NCI-H1105 treated with DMSO at 0.1 percent for 48 hours (cell line): ENCODE data around the gene QPCT.
A peak's percentile ranks its signal among the peaks of the same experiment; 100 is the strongest.

Source experiments
- DNase-seq: peaks from one replicate; lab custom pipeline; 2025; lab: John Stamatoyannopoulos, UW

QPCT gene

DNA sequence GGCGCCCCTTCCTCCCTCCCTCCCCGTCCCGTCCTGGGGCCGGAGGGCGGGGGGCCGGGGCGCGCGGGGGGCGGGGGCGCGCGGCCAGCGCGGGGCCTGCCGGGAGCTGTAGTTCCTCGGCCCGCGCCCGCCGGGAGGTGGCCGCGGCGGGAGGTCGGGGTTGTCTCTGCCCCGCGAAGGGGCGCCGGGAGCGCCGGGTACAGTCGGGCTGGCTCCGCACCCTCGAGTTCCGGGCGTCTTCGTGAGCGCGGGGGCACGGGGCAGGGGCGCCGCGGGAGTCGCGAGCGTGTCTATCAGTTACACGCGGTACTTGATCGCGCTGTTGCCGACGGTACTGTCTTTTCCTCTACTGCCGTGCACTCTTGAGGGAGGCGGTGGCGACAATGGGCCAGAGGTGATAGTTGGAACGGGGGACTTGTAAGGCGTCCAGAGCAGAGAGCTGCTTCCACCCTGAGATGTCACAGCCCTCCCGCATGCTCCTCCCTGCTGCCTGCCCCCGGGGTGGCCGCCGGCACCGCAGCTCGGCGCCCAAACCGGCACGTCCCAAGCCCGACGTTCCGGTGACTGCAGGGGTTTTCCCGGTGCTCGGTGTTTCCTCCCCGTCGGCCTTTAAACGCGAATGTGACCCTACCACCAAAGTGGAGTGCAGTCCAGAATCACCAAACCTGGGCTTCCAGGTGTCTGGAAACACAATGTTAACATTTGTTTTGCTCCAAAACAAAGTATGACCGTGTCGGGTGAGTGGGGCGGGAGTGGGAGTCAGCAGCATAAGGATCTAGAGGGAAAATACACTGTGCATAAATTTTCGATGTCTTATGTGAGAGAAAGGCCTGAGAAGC lies 19.4 kb upstream of the QPCT start, which contains the start of gene PRKD3:
TSS of gene PRKD3 (minus strand) at position 48 of the 839 bp plus-strand sequence. CDS start 8,309 bp downstream, outside the sequence.
- DNase-seq: peak; percentile 50

DNA sequence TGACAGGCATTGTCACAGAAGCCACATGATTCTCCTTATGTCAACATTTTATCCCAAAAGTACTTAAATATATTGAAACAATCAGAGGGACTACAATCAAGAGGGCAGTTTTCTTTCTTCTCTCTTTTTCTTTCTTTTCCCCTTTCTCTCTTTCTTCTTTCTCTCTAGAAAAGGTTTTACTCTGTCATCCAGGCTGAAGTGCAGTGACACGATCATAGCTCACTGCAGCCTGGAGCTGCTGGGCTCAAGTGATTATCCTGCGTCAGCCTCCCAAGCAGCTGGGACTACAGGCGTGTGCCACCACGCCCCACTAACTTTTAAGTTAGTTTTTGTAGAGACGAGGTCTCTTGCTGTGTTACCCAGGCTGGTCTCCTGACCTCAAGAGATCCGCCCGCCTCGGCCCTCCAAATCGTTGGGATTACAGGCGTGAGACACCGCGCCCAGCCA lies 18.8 kb upstream of the QPCT start:
- no peak for DNase-seq

DNA sequence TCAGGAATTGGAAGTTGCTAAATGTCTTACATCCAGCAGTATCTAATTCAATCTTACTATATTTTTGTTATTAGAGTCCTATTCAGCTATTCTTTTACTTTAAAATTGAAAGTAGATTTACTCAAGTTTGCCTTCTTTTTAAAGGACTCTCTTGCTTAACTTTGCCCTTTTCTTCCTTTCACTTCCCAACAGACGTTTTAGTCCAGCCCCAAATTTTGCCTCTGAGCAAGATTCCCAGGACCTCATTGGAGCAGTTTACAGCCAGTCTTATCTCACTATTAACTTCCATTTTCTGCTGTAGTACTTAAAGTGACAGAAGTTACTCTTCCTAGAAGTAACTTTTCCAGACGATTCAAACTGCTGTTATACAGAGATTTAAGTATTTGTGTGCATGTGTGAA lies 18.1 kb upstream of the QPCT start:
- DNase-seq: no peak

DNA sequence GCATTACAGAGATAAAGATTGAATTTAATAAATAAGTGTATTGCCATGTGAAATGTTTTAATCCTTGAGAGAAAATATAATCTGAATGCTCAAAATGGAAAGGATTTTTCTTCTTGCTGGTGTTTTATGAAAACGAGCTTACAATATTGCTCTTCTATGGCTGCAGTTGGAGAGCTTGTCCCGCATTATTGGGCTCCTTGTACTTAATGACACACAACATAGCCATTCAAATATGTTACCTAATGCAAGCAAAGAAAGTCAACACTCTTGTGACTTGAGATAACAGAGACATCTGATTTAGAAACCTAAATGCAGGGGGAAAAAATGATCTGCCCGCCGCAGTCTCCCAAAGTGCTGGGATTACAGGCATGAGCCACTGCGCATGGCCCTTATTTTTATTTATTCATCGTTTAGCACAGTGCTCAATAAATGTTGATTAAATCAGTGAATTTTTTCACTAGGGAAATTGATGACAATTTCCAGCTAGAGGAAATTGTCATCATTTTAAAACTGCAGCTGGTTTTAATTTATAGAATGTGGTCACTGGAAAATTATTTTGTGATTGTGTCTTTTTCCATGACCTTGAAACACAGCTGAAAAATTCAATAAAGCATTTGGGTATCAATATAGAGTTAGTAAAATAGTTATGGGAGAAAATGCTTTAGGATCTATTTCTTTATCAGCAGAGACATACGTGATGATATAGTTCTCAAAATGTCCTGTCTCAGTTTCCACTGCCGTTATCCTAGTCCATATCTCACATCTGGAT lies 17.4 kb upstream of the QPCT start:
- DNase-seq: no peak

DNA sequence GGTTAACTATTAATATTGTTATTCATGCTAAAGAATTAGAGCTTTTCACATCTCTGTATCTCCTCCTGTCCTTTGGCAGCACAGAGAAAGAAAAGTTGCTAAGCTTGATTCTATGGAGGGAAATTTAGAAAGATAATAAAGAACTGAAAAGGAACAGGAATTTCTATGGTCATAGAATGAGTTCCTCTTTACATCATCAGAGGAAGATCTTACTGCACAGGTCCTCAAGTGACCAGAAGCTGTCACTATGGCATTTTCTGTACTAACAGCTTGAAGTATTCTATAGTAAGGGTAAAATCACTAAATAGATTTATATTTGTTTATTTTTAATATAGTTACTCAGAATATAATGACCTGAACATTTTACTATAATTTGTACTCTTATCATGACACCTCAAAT lies 13.7 kb upstream of the QPCT start:
- no peak for DNase-seq

DNA sequence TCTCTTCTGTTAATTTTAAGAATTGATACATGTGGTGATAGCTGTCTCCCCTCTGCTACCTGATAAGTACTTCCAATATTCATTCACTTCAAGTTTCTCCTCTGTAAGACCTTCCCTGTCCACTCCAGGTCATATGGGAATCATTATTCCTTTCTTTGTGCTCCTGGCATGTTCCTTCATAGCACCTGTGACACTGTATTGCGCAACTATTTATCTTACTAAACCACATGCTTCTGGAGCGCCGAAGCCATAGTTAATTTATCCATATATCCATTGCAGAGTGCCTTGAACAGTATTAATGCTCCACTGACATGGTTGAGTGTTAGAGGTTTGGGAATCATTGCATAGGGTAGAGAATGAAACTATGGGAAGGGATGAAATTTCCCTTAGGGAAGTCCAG lies 11.9 kb upstream of the QPCT start:
- DNase-seq: no peak

DNA sequence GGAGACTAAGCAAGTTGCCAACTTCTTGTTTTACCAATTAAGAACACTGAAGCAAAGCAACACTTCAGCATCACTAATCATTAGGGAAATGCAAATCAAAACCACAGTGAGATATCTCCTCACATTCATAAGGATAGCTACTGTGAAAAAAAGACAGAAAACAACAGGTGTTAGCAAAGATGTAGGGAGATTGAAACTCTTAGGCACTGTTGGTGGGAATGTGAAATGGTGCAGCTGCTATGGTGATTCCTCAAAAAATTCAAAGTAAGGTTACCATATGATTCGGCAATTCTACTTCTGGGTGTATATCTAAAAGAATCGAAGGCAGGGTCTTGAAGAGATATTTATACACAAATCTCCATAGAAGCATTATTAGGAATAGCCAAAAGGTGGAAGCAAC lies 11.2 kb upstream of the QPCT start:
- no peak for DNase-seq

DNA sequence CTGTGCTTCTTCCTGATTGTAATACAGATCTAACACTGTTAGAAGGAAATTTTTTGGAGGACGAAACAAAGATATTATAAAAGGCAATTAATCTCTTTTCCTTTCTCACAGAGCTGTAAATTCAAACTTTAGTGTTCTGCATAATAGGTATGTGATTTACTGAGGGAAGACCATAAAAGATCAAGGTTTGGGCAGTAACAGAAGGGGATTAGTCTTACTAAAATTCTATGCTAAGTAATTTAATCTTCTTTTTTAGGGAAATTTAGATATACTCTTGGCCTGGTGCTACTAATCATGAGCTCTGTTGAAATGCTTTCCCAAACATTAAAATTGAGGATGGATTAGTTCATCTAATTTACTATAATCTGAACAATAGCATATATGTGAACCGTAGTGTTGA lies 8.8 kb upstream of the QPCT start:
- DNase-seq: no peak

DNA sequence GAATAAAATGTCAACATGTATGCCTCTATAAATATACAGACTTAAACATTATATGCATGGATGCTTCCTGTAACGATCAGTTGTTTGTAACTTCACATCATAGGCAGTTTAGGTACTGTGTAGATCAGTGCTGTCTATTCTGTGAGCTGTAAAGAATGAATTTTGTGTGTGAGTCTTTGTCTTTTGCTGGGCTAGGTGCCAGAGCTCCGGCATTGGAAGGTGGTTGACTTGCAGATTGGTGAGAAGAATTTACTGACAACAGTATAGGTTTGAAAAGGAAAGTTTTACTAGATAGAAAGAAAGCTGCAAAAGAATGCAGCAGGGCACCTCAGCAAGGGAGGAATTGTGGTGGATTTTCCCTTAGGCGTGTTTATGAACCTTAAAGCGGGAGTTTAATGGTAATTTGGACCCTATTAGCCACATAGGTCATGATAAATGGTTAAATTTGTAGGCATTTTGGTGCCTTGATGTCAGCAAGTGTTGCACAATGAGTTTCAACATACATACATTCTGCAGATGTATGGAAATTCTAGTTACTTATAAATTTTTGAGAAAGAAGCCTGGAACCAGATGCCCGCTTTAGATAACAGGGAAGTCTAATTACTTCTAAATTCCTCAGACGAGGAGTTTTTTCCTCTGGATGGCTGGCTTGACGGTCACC lies 6.7 kb upstream of the QPCT start:
- DNase-seq: peak; percentile 22

DNA sequence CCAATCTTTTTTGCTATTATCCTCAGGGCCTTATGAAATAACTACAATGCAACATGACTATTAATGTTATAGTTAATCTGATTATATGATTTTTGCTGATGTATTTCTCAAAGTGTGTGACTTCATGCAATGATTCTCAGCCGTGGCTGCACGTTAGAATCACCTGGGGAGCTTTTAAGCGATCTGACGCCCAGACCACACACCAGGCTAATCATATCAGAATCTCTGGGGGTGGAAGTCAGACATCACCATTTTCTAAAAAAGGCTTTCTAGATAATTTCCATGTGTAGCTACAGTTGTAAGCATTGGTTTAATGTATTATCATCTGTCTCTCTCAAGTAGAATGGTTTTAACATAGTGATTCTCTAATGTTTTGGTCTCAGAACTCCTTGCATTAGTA lies 5.5 kb upstream of the QPCT start:
- DNase-seq: no peak

DNA sequence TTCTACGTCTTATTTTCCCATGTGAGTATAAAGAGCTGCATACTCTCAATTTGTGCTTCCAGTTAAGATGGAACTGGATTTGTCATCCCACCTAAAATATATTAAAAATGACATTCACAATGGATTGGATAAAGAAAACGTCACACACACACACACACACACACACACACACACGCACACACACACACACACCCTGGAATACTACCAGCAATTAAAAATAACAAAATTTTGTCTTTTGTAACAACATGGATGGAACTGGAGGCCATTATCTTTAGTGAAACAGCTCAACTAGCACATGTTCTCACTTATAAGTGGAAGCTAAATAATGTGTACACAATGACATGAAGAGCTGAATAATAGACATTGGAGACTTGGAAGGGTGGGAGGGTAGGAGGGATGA lies 3.8 kb upstream of the QPCT start:
- no peak for DNase-seq

DNA sequence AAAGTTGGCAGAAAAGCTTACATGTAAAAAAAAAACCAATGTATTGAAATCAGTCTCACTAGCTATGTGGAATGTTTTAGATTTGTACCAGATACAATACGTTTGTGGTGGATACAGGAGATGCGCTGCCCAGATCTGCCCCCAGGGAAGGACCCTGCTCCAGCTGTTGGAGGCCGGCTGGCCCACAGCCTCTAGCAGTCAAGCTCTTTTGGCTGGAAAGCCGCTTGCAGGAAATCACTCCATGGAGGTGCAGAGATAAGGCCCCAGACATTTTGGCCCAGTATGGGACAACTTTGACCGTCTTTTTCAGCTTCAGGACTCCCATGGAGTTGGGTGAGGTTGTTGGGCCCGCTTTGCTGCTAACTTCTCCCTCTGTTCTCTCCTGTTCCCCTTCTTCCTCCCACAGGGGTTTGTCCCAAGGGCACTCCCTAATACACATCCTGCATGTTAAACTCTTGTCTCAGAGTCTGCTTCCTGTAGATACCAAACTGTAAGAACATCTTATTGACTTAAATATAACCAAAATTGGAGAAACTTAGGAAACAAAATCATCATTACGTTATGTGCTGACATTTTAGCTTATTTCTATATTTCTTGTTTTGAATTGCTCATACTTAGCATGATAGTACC lies 1.7 kb upstream of the QPCT start:
- DNase-seq: no peak

DNA sequence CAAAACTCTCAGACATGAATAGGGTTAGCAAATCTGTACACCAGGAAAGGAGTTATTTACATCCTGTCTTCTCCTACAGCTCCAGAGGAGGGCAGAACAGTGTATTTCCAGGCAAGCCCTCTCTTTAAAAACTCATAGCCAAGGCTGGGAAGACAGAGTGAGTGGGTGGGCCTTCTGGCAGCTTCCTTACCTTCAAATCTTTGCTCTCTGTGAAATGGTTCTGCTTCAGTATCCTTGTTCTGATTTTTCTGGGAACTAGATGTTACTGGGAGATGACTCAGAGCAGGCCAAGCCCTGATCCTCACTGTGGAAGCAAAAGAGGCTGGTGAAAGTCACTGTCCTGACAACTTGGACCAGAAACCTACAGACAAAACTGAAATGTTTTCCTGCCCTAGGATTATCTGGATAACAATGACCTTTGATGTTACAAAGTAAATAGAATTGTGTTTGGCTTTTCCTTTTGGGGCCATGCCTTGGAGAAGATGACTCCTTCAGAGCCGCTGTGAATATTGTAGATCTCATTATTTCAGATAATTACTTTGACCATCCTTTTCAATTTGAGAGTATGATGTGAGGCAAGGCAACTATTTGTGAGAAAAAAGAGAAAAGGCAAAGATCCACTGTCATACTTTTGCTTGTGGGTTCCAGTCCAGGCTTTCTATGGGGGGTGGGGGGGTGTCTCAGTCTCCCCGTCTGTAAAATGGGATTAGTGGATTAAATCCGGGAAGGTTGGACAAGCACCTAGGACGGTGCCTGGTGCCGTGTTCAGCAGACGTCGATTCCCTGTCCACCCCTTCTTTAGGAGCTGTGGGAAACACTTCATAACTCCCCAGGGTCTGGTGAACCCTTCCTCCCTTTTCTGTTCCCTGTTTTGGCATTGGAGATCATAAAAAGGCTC lies 644 bp upstream of the QPCT start:
- no peak for DNase-seq

DNA sequence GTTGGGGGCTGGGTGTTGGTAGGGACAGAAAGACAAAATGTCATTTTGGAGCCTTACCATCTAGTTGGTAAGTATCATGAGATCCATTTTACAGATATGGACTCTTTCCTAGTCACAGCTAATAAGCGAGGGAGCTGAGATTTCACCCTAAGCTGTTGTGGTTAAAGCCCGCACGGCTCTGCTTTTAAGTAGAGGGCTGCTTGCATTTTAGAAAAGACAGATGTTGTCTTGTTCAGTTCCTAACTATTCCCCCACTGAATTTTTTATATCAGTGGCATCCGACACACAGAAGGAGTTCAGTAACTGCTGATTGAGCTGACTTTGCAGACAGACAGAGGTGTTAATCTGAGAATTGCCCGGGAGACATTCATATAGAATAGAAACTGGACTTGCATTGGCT lies 3.7 kb downstream of the QPCT start:
- DNase-seq: no peak

DNA sequence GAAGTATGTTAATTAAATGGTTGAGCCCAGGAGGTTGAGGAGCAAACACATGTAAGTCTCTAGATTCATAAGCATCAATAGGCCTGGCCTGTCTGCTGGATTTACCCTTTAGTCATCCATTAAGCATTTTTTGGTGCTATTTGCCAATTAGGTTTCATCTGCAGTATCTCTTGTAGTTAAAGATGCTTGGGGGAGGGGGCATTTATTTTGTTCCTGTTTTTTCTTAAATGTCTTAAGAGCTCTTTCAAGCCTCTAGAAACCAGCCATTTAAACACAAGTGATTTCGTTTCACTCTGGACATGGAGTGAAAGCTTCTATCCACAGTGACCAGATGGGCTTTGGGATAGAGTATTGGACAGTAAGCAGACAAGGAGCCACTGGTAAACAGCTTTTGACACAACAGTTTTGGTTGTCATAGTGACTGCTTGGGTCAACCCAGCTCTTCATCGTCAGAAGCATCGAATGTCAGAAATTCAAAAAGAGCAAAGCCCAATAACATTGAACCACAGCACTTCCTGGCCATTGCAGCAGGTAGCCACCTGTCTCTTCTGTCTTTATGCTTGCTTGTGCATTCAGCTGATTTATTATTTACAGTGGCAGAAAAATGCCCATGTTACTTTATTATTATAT lies 4.9 kb downstream of the QPCT start:
- peak; percentile 23 for DNase-seq

DNA sequence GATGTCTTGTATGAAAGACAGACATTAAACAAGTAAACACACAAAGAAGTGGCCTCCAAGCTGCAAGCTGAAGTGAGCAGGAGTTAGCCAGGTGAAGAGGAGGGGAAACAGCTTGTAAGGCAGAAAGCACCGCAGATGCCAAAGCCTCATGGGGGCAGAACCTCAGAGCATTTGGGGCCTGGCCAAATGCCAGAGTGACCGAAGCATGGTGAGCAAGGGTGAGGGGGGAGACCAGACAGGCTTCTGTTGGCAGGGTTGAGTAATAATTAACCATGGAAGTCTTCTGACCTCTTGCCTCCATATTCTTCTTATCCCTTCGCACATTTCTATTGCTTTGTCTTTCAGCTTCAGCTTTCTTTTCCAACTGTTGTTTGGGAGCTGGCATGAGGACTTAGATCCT lies 5.6 kb downstream of the QPCT start:
- DNase-seq: peak; percentile 61

DNA sequence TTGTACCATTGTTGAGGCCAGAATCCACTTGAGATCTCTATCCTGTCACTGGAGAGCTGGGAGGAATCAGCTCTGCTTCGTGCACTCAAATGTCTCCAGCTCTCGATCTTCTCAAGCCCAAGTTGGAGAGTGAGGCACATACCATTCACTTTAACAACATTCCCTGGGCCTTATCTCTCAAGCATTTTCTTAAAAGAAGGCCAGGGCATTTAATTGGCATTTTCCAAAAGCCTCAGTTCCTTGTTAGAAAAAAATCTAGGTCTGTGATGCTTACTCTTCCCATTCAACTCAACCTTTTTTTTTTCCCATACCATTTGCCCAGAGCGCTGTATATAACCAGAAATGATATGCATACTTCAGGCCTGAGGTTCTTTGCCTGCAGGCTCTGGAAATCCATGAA lies 10.1 kb downstream of the QPCT start:
- DNase-seq: no peak

DNA sequence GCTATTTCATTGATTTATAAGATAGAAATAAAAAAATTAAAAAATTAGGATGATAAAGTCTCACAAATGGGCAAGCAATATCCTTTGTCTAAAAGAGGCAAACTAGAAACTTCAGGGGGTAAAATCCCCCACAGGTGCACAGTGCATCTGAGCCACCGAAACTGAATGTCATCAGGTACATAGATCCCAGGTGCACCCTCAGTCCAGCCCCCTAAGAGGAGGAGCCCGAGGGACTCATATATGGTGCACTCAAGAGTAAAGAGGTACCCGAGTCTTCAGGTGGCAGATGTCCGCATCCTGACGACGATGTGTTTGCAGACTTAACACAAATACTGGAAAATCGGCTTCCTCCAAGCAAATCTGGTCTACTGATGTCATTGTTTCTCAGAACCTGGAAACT lies 11.3 kb downstream of the QPCT start:
- no peak for DNase-seq

DNA sequence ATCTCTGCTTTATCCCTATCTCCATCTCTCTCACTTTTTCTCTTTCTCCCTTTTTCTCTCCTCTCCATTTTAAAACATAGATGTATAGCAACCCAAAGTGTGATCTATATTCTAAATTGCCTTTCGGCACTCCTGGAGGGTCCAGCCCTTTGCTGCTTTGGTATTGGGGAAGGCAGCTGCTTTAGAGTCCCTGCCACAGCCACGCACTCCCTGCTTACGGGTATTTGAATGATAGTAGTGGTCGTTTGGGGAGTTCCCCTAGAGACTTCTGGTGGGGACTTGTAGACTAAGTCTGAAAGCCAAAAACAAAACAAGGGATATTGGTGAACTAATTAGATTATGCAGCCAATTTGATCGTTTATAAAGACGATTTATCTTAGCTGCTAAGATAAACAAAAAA lies 11.9 kb downstream of the QPCT start:
- DNase-seq: no peak

DNA sequence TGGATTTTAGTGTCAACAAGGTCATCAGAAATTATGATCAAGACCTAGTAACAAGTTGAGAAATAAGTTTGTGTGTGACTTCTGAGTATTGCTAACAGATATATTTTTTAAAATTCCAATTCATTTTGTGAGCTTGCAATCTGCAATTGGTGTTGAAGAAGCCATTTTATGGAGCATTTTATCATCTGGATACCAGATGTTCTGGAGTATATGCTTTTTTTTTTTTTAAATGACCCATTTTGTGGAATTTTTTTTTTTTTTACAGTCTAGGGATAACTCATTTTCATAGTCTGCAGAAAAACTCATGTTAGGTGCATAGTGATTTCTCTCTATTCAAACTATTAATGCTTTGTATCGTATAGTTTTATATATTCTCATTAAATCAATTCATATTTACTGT lies 12.6 kb downstream of the QPCT start:
- DNase-seq: no peak

DNA sequence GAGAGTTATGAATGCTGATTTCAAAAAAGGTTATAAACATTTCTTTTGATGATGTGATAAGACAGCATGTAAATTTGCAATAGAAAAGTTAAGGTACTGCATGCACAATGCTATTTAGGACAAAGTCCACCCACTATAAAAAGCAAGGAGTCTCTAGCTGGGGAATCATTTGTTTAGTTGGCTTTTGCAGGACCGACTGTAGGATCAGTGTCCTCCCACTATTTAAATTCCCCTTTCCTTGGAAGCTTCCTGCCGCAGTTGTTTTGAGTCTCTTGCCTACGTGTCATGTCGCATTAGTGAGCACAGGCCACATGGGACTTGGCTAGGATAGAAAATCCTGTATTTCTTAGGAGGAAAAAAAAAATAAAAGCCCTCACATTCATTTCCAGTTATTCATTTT lies 13.1 kb downstream of the QPCT start:
- DNase-seq: no peak
